IPS DF 6.9 (cell line): ENCODE measurements around the gene DHX35.

Source experiments
- DNase-seq: peaks from one replicate; pipeline ENCODE4 v3.0.0-alpha.2; 2013; ENCODE audit warnings: low read depth, low spot score
- H3K27ac ChIP-seq: one replicate; pipeline ENCODE4 v1.5.1; 2013; ENCODE audit warnings: low read length, control low read depth
- H3K27me3 ChIP-seq: 2 replicates; pipeline ENCODE4 v1.6.1; 2013; ENCODE audit warnings: mild to moderate bottlenecking, low read length; ENCODE audit not compliant: control insufficient read depth, insufficient read depth
- H3K36me3 ChIP-seq: 2 replicates; pipeline ENCODE4 v1.6.1; 2013; ENCODE audit warnings: low read length; ENCODE audit not compliant: control insufficient read depth, insufficient read depth
- H3K4me1 ChIP-seq: 2 replicates; pipeline ENCODE4 v1.6.1; 2013; ENCODE audit warnings: low read length; ENCODE audit not compliant: control insufficient read depth, insufficient read depth
- H3K4me3 ChIP-seq: 2 replicates; pipeline ENCODE4 v1.5.1; 2013; ENCODE audit warnings: mild to moderate bottlenecking, low read length
- H3K9me3 ChIP-seq: 2 replicates; pipeline ENCODE4 v1.6.1; 2013; ENCODE audit warnings: low read length, inconsistent platforms; ENCODE audit not compliant: control insufficient read depth, insufficient read depth
- WGBS: extraction: QIAGEN DNeasy Blood & Tissue Kit; methylation state at CpG from one replicate; pipeline ENCODE4 v1.1.7; 2013; ENCODE audit warnings: mixed read lengths, missing lambda C conversion rate; ENCODE audit not compliant: insufficient read length, insufficient coverage; 5-methylcytosine and 5-hydroxymethylcytosine counted together

The DHX35 gene

GRCh38 chr20:39016506-39016905, 54.4 kb downstream of the DHX35 start:
- DNase-seq: no peak
- peaks cover 8% of the 10 kb centered on the region; the same call in 1 of the 2 replicates for H3K36me3 ChIP-seq
- no CpG with 5 or more reads among the region's 2 CpGs for WGBS

GRCh38 chr20:39019027-39019426, 56.9 kb downstream of the DHX35 start:
- WGBS: no CpG with 5 or more reads among the region's 3 CpGs
- Histone ChIP-seq H3K4me3 (no peak overlapping the region), H3K4me1 (peaks cover 2% of the 10 kb centered on the region; the same call in 1 of the 2 replicates), H3K27ac (no peak overlapping the region), H3K36me3 (peaks cover 12% of the 10 kb centered on the region; the same call in 1 of the 2 replicates), H3K27me3 (no peaks in the 10 kb centered on the region), H3K9me3 (no peaks in the 10 kb centered on the region)
- DNase-seq: no peak

More at GRCh38 chr20:39016506-39016905, 54.4 kb downstream of the DHX35 start:
- Histone ChIP-seq H3K27me3 (no peaks in the 10 kb centered on the region), H3K4me3 (no peak overlapping the region), H3K9me3 (no peaks in the 10 kb centered on the region), H3K4me1 (peaks cover 2% of the 10 kb centered on the region; the same call in 1 of the 2 replicates), H3K27ac (no peak overlapping the region)

DNA sequence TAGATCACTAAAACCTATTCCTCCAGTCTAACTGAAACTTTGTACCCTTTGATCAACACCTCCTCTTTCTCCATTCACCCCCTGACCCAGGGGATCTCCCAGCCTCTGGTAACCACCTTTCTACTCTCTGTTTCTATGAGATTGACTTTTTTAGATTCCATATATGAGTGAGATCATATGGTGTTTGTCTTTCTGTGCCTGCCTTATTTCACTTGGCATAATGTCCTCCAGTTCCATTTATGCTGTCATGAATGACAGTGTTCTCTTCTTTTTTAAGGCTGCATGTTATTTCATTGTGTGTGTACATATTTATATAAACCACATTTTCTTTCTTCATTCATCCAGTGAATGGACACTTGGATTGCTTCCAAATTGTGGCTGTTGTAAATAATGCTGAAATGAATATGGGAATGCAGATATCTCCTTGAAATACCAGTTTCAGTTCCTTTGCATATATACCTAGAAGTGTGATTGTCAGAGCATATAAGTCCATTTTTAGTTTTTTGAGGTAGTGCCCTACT, 57.7 kb downstream of the DHX35 start:
- Histone ChIP-seq H3K4me3 (no peak overlapping the region), H3K36me3 (peaks cover 12% of the 10 kb centered on the region; the same call in 1 of the 2 replicates), H3K27ac (no peak overlapping the region)

GRCh38 chr20:39021748-39022147, 59.6 kb downstream of the DHX35 start:
- Histone ChIP-seq H3K27ac (no peak overlapping the region), H3K4me3 (no peak overlapping the region), H3K4me1 (no peaks in the 10 kb centered on the region), H3K36me3 (peaks cover 4% of the 10 kb centered on the region; the same call in 1 of the 2 replicates), H3K9me3 (no peaks in the 10 kb centered on the region), H3K27me3 (no peaks in the 10 kb centered on the region)
- DNase-seq: no peak
- no CpG with 5 or more reads among the region's 5 CpGs for WGBS

More for the DNA sequence above, 57.7 kb downstream of the DHX35 start:
- H3K9me3 ChIP-seq: no peaks in the 10 kb centered on the region
- DNase-seq: no peak
- peaks cover 2% of the 10 kb centered on the region; the same call in 1 of the 2 replicates for H3K4me1 ChIP-seq
- H3K27me3 ChIP-seq: no peaks in the 10 kb centered on the region

- peaks cover 7% of the 10 kb centered on the region; the same call in 1 of the 2 replicates for H3K36me3 ChIP-seq
- no peak overlapping the region for H3K27ac ChIP-seq
- no peaks in the 10 kb centered on the region for H3K4me1 ChIP-seq
- WGBS: no CpG with 5 or more reads among the region's 9 CpGs
- no peaks in the 10 kb centered on the region for H3K27me3 ChIP-seq
- no peaks in the 10 kb centered on the region for H3K9me3 ChIP-seq
- H3K4me3 ChIP-seq: no peak overlapping the region
- DNase-seq: no peak
These were observed 63.7 kb downstream of the DHX35 start for GRCh38 chr20:39025883-39026282.

DNA sequence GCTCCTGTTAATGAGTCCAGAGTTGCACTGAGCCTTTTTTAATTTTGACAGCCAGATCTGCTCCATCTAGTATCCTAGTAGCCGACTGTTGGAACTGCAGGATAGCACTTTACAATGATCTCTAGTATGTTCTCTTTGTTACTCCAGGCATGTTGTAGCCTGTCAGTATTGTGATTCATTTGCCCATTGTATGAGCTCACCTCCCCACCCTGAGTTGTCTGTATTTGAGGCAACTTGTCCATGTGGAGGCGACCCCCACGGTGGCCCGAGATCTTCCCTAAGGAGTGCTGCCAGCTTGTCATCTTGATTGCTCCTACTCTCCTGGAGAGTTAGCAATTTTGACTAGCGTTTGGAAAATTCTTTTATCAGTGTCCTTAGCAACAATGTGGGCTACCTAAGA, 67.2 kb downstream of the DHX35 start:
- Histone ChIP-seq H3K4me3 (no peak overlapping the region), H3K4me1 (no peaks in the 10 kb centered on the region), H3K27me3 (no peaks in the 10 kb centered on the region), H3K27ac (no peak overlapping the region), H3K9me3 (no peaks in the 10 kb centered on the region), H3K36me3 (peaks cover 8% of the 10 kb centered on the region; the same call in 1 of the 2 replicates)
- WGBS: no CpG with 5 or more reads among the region's 5 CpGs
- DNase-seq: no peak

DNA sequence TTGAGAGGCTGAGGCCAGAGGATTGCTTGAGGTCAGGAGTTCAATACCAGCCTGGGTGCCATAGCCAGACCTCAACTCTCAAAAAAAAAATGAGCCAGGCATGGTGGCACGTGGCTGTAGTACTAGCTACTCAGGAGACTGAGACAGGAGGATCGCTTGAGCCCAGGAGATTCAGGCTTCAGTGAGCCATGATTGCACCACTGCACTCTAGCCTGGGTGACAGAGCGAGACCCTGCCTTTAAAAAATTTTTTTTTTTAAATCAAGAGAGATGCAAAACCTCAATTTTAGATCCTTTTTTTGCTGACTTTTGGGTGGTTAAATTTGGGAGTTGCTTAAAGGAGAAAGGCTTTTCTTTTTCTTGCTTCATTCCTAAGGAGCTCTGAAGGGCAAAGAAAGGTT, 70.9 kb downstream of the DHX35 start:
- no peak for DNase-seq
- H3K36me3 ChIP-seq: peaks cover 10% of the 10 kb centered on the region; the same call in 1 of the 2 replicates

DNA sequence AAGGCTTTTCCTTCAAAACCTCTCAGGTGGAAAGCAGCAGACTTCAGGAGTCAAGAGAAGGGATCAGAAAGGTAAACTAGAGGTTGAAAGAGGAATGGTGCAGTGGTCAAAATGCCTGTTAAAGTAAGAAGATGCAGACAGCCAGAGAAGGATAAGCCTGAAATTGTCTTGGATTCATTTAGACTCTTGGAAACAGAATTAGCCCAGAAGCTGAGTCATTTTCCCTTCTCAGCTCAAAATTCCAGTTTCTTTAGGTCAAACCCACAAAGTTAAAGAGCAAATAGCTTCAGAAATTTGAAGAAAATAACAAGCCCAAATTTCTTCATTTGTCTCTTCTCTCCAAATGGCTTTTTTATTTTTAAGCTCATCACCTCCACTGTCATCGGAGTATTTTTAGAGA, 73.9 kb downstream of the DHX35 start:
- H3K36me3 ChIP-seq: peaks cover 15% of the 10 kb centered on the region; the same call in 1 of the 2 replicates
- H3K27me3 ChIP-seq: no peaks in the 10 kb centered on the region
- no CpG with 5 or more reads among the region's 1 CpG for WGBS

More for the DNA sequence above, 70.9 kb downstream of the DHX35 start:
- no peaks in the 10 kb centered on the region for H3K9me3 ChIP-seq
- H3K27me3 ChIP-seq: no peaks in the 10 kb centered on the region
- H3K4me1 ChIP-seq: no peaks in the 10 kb centered on the region
- H3K4me3 ChIP-seq: no peak overlapping the region
- H3K27ac ChIP-seq: no peak overlapping the region
- WGBS: no CpG with 5 or more reads among the region's 3 CpGs

GRCh38 chr20:39036851-39037250, 74.7 kb downstream of the DHX35 start:
- no CpG with 5 or more reads among the region's 5 CpGs for WGBS
- no peak overlapping the region for H3K4me3 ChIP-seq

More for the DNA sequence above, 73.9 kb downstream of the DHX35 start:
- Histone ChIP-seq H3K4me1 (no peaks in the 10 kb centered on the region), H3K27ac (no peak overlapping the region), H3K9me3 (no peaks in the 10 kb centered on the region), H3K4me3 (no peak overlapping the region)
- no peak for DNase-seq

DNA sequence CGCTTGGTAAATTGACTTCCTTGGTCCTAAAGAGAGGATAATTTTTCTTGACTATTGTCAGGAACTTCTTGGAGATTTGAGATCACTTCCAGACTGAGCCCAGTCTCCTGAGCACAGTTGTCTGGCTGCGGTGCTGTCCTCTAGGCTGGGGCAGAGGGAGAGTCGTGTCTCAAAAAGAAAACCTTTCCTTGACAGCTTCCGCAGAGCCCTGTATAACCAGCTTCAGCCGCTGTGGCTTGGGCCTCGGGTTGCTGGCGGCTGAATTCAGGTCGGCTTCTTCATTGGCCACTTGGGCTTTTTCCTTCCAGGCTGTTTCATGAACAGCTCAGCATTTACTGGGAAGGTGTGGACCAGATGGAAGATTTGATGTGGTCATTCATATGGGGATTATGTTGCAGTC, 75.9 kb downstream of the DHX35 start:
- peaks cover 15% of the 10 kb centered on the region; the same call in 1 of the 2 replicates for H3K36me3 ChIP-seq
- no CpG with 5 or more reads among the region's 8 CpGs for WGBS

More at GRCh38 chr20:39036851-39037250, 74.7 kb downstream of the DHX35 start:
- H3K4me1 ChIP-seq: no peaks in the 10 kb centered on the region
- no peaks in the 10 kb centered on the region for H3K9me3 ChIP-seq
- no peak overlapping the region for H3K27ac ChIP-seq
- H3K36me3 ChIP-seq: peaks cover 15% of the 10 kb centered on the region; the same call in 1 of the 2 replicates
- H3K27me3 ChIP-seq: no peaks in the 10 kb centered on the region
- DNase-seq: no peak

GRCh38 chr20:39038495-39038894, 76.4 kb downstream of the DHX35 start:
- no CpG with 5 or more reads among the region's 6 CpGs for WGBS
- Histone ChIP-seq H3K27ac (no peak overlapping the region), H3K4me3 (no peak overlapping the region), H3K27me3 (no peaks in the 10 kb centered on the region), H3K4me1 (no peaks in the 10 kb centered on the region), H3K9me3 (no peaks in the 10 kb centered on the region), H3K36me3 (peaks cover 15% of the 10 kb centered on the region; the same call in 1 of the 2 replicates)
- no peak for DNase-seq

More for the DNA sequence above, 75.9 kb downstream of the DHX35 start:
- Histone ChIP-seq H3K4me1 (no peaks in the 10 kb centered on the region), H3K4me3 (no peak overlapping the region), H3K27ac (no peak overlapping the region), H3K9me3 (no peaks in the 10 kb centered on the region), H3K27me3 (no peaks in the 10 kb centered on the region)
- DNase-seq: no peak
